IPS-15b (cell line): Measurements from ENCODE around the gene PRDX5.

Experiments
- H3K27me3 ChIP-seq: one replicate; pipeline ENCODE4 v1.6.1; 2013; ENCODE audit warnings: low read length; ENCODE audit not compliant: control insufficient read depth, insufficient read depth
- H3K36me3 ChIP-seq: one replicate; pipeline ENCODE4 v1.6.1; 2013; ENCODE audit warnings: low read length; ENCODE audit not compliant: control insufficient read depth, insufficient read depth
- H3K4me1 ChIP-seq: one replicate; pipeline ENCODE4 v1.6.1; 2013; ENCODE audit warnings: mild to moderate bottlenecking, low read length; ENCODE audit not compliant: control insufficient read depth, insufficient read depth
- H3K4me3 ChIP-seq: one replicate; pipeline ENCODE4 v1.5.1; 2013; ENCODE audit warnings: low read depth, low read length
- H3K9ac ChIP-seq: one replicate; pipeline ENCODE4 v1.6.1; 2013; ENCODE audit warnings: low read depth, mild to moderate bottlenecking, low read length
- H3K9me3 ChIP-seq: one replicate; pipeline ENCODE4 v1.6.1; 2013; ENCODE audit warnings: mild to moderate bottlenecking, low read length; ENCODE audit not compliant: control insufficient read depth, insufficient read depth

PRDX5 gene

GRCh38 chr11:64291752-64292459, 26.0 kb upstream of the PRDX5 start:
- Histone ChIP-seq H3K4me1 (no peaks in the 10 kb centered on the region), H3K9me3 (no peaks in the 10 kb centered on the region), H3K27me3 (peaks cover 78% of the 10 kb centered on the region), H3K36me3 (no peaks in the 10 kb centered on the region), H3K9ac (no peak overlapping the region), H3K4me3 (peak overlapping the region; percentile 39)

- H3K9me3 ChIP-seq: no peaks in the 10 kb centered on the region
- peak overlapping the region; percentile 39 for H3K4me3 ChIP-seq
- no peak overlapping the region for H3K9ac ChIP-seq
- no peaks in the 10 kb centered on the region for H3K36me3 ChIP-seq
- no peaks in the 10 kb centered on the region for H3K4me1 ChIP-seq
- H3K27me3 ChIP-seq: peaks cover 83% of the 10 kb centered on the region
These were observed 25.3 kb upstream of the PRDX5 start for GRCh38 chr11:64292460-64293254.

GRCh38 chr11:64294774-64295173, 23.1 kb upstream of the PRDX5 start:
- Histone ChIP-seq H3K4me3 (no peak overlapping the region), H3K36me3 (no peaks in the 10 kb centered on the region), H3K9ac (no peak overlapping the region), H3K27me3 (peaks cover 98% of the 10 kb centered on the region), H3K4me1 (no peaks in the 10 kb centered on the region), H3K9me3 (no peaks in the 10 kb centered on the region)

GRCh38 chr11:64295760-64296159, 22.2 kb upstream of the PRDX5 start:
- no peaks in the 10 kb centered on the region for H3K4me1 ChIP-seq
- no peak overlapping the region for H3K9ac ChIP-seq
- H3K27me3 ChIP-seq: peaks cover 98% of the 10 kb centered on the region
- H3K9me3 ChIP-seq: no peaks in the 10 kb centered on the region
- H3K36me3 ChIP-seq: no peaks in the 10 kb centered on the region
- no peak overlapping the region for H3K4me3 ChIP-seq

- no peak overlapping the region for H3K9ac ChIP-seq
These were observed 21.7 kb upstream of the PRDX5 start for GRCh38 chr11:64296236-64296635.

GRCh38 chr11:64296830-64297698, 20.9 kb upstream of the PRDX5 start:
- peaks cover 99% of the 10 kb centered on the region for H3K27me3 ChIP-seq
- no peaks in the 10 kb centered on the region for H3K9me3 ChIP-seq
- H3K36me3 ChIP-seq: no peaks in the 10 kb centered on the region
- no peak overlapping the region for H3K9ac ChIP-seq
- H3K4me1 ChIP-seq: no peaks in the 10 kb centered on the region
- peak overlapping the region; percentile 45 for H3K4me3 ChIP-seq

More at GRCh38 chr11:64296236-64296635, 21.7 kb upstream of the PRDX5 start:
- H3K4me1 ChIP-seq: no peaks in the 10 kb centered on the region
- H3K36me3 ChIP-seq: no peaks in the 10 kb centered on the region
- no peaks in the 10 kb centered on the region for H3K9me3 ChIP-seq
- H3K4me3 ChIP-seq: peak overlapping the region; percentile 45
- peaks cover 97% of the 10 kb centered on the region for H3K27me3 ChIP-seq

GRCh38 chr11:64297699-64298358, 20.1 kb upstream of the PRDX5 start:
- no peaks in the 10 kb centered on the region for H3K9me3 ChIP-seq
- H3K4me1 ChIP-seq: no peaks in the 10 kb centered on the region
- H3K36me3 ChIP-seq: no peaks in the 10 kb centered on the region
- no peak overlapping the region for H3K9ac ChIP-seq
- peaks cover 91% of the 10 kb centered on the region for H3K27me3 ChIP-seq
- H3K4me3 ChIP-seq: peak overlapping the region; percentile 45

GRCh38 chr11:64298966-64299846, 18.7 kb upstream of the PRDX5 start:
- H3K4me1 ChIP-seq: peaks cover 4% of the 10 kb centered on the region
- peaks cover 80% of the 10 kb centered on the region for H3K27me3 ChIP-seq
- H3K9ac ChIP-seq: no peak overlapping the region
- H3K4me3 ChIP-seq: peak overlapping the region; percentile 65
- H3K9me3 ChIP-seq: no peaks in the 10 kb centered on the region
- no peaks in the 10 kb centered on the region for H3K36me3 ChIP-seq

GRCh38 chr11:64299847-64300648, 17.9 kb upstream of the PRDX5 start, which contains the start of gene CATSPERZ:
Gene CATSPERZ (plus strand): TSS chr11:64300358. CDS start chr11:64300411, 53 bp downstream.
- no peaks in the 10 kb centered on the region for H3K9me3 ChIP-seq
- H3K27me3 ChIP-seq: peaks cover 71% of the 10 kb centered on the region
- H3K9ac ChIP-seq: no peak within 1 kb of the TSS
- H3K4me3 ChIP-seq: peak within 1 kb of the TSS; percentile 65
- H3K36me3 ChIP-seq: no peaks in the 10 kb centered on the region
- peaks cover 5% of the 10 kb centered on the region for H3K4me1 ChIP-seq
